ENCODE results near the gene RAD51B.

- TF ChIP-seq POLR2AphosphoS5 (IDR thresholded peaks at IDR 0.05) (no peak), POLR2A (IDR thresholded peaks at IDR 0.05) (no peak), EP300 (IDR thresholded peaks at IDR 0.05) (no peak)
These were observed 274.6 kb downstream of the RAD51B start for GRCh38 chr14:68094158-68094557.
